GM12891 (cell line): ENCODE results near the gene ATP1A4.

Source experiments
- PAX5 ChIP-seq: IDR thresholded peaks from 2 replicates; pipeline ENCODE4 v1.6.1; 2011; ENCODE audit warnings: low read length, moderate library complexity, mild to moderate bottlenecking; ENCODE audit not compliant: insufficient read depth, severe bottlenecking
- POLR2A ChIP-seq: IDR thresholded peaks from 2 replicates; pipeline ENCODE4 v1.6.1; 2011; ENCODE audit warnings: low read depth, low read length, control low read depth
- POLR2AphosphoS5 ChIP-seq: IDR thresholded peaks from 2 replicates; pipeline ENCODE4 v1.6.1; 2011; ENCODE audit warnings: low read depth, low read length, control low read depth
- SPI1 ChIP-seq: IDR thresholded peaks from 2 replicates; pipeline ENCODE4 v1.6.1; 2011; ENCODE audit warnings: low read depth, low read length, control low read depth
- TAF1 ChIP-seq: IDR thresholded peaks from 2 replicates; pipeline ENCODE4 v1.6.1; 2011; ENCODE audit warnings: low read depth, low read length, control low read depth

GRCh38 chr1:160120797-160121196 is 30.6 kb upstream of the ATP1A4 start:
- TF ChIP-seq POLR2A, result no peak
- no peak for TF ChIP-seq POLR2AphosphoS5
- no peak for TF ChIP-seq TAF1
- TF ChIP-seq SPI1, result no peak
- TF ChIP-seq PAX5, result no peak
